Endothelial cell of umbilical vein (primary cell): Measurements from ENCODE around the gene C12orf42.

Source experiments
- CTCF ChIP-seq, 2 donors: IDR thresholded peaks; 1 replicate in 1 of 2; 2 replicates in 1 of 2; pipeline ENCODE4 v1.5.1; 2011; ENCODE audit warnings: low read length in 2 of 2, mild to moderate bottlenecking in 2 of 2, moderate library complexity in 2 of 2, control low read depth in 1 of 2, inconsistent platforms in 1 of 2, low read depth in 1 of 2; ENCODE audit not compliant: insufficient read depth in 1 of 2; ENCODE audit errors: extremely low read depth in 1 of 2
- EZH2 ChIP-seq: IDR thresholded peaks from 2 replicates; pipeline ENCODE4 v1.6.1; 2012; ENCODE audit warnings: borderline replicate concordance, low read depth, mild to moderate bottlenecking, moderate library complexity, low read length, inconsistent platforms; ENCODE audit not compliant: severe bottlenecking
- GATA2 ChIP-seq: IDR thresholded peaks from 2 replicates; pipeline ENCODE4 v1.7.0; 2011; ENCODE audit warnings: low read depth, mild to moderate bottlenecking, moderate library complexity, mixed read lengths, low read length; ENCODE audit not compliant: insufficient read length, insufficient read depth
- MYC ChIP-seq: IDR thresholded peaks from one replicate; pipeline ENCODE4 v1.6.1; 2011; ENCODE audit warnings: mild to moderate bottlenecking, low read depth, low read length
- POLR2A ChIP-seq: IDR thresholded peaks from 2 replicates; pipeline ENCODE4 v1.6.1; 2012; ENCODE audit warnings: low read depth, mild to moderate bottlenecking, control low read depth, low read length
- POLR2AphosphoS5 ChIP-seq: IDR thresholded peaks from 2 replicates; pipeline ENCODE4 v1.6.1; 2012; ENCODE audit warnings: low read depth, mild to moderate bottlenecking, control low read depth, low read length, moderate library complexity; ENCODE audit not compliant: insufficient read depth

- no peak for TF ChIP-seq GATA2
- no peak for TF ChIP-seq CTCF (IDR thresholded peaks at IDR 0.05; ENCODE audit: extremely low read depth in 1 of 2, insufficient read depth in 1 of 2, low read depth in 1 of 2, low read length in 2 of 2)
- TF ChIP-seq POLR2AphosphoS5 = no peak
- no peak for TF ChIP-seq POLR2A
- TF ChIP-seq MYC = no peak
- no peak for TF ChIP-seq EZH2
These were observed 161.3 kb downstream of the C12orf42 start for GRCh38 chr12:103334466-103334865.
